Heart left ventricle (tissue), 13 donors: ENCODE data around the gene ATXN1.

Experiments
- POLR2A ChIP-seq, 2 donors: fragments of 450-650 bp; IDR thresholded peaks; one replicate each; pipeline ENCODE4 v1.6.1; 2017; ENCODE audit warnings: antibody characterized with exemption in 2 of 2, mild to moderate bottlenecking in 2 of 2, moderate library complexity in 2 of 2
- TF ChIP-seq, protein P1 (sequence below), 12 donors: fragments of 200-600 bp; sonication (generic) in 4 of 12; IDR thresholded peaks; one replicate each; pipeline versions ENCODE4 v1.5.0 to v1.8.0; 2018 to 2022; ENCODE audit warnings: antibody characterized with exemption in 12 of 12, mild to moderate bottlenecking in 5 of 12
- donor health status: ischemic (EF 13 %, LVEDD 7.1; RV severe dilation, severe dysfunction).
- donor health status: DM: no; HTN: yes; CAD: no.
- donor health status: DM: no; HTN: no; CAD: no.
- donor health status: ischemic (EF 25% LVEDD 6.9; RV normal size, moderate dysfunction).
- donor health status: ischemic (EF 25% LVEDD 5.7; RV mildly dilated, moderate dysfunction).
- donor health status: ischemic (EF 35%, LVEDD 5.7; RV mildly dilated, moderate dysfunction).
- donor health status: nonischemic (EF 11% LVEDD 7.7; RV severe dilation, severe dysfunction).
- donor health status: DM: yes; HTN: yes; CAD: no.
- donor health status: PGD.
- donor health status: ischemic (EF 29% LVEDD 5.4; RV normal size, mild dysfunction).
- donor health status: nonischemic (EF 23%, LVEDD 6.1; RV moderate dilation, normal function).

DNA sequence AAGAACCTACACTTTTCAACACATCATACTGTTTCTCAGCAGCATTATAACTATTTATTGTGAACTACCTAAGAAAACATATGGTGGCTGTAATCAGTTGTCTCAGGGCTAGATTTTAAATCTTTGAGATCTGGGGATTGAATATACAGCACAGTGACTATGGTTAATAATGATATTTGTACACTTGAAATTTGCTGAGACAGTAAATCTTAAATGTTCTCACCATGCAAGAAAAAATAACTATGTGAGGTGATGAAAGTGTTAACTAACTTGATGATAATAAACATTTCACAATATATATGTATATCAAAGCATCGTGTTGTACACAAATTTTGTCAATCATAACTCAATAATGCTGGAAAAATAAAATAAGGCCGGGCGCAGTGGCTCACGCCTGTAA lies 113.8 kb downstream of the ATXN1 start:
- TF ChIP-seq, protein P1, sequence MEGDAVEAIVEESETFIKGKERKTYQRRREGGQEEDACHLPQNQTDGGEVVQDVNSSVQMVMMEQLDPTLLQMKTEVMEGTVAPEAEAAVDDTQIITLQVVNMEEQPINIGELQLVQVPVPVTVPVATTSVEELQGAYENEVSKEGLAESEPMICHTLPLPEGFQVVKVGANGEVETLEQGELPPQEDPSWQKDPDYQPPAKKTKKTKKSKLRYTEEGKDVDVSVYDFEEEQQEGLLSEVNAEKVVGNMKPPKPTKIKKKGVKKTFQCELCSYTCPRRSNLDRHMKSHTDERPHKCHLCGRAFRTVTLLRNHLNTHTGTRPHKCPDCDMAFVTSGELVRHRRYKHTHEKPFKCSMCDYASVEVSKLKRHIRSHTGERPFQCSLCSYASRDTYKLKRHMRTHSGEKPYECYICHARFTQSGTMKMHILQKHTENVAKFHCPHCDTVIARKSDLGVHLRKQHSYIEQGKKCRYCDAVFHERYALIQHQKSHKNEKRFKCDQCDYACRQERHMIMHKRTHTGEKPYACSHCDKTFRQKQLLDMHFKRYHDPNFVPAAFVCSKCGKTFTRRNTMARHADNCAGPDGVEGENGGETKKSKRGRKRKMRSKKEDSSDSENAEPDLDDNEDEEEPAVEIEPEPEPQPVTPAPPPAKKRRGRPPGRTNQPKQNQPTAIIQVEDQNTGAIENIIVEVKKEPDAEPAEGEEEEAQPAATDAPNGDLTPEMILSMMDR (IDR thresholded peaks at IDR 0.05) = no peak
- no peak for TF ChIP-seq POLR2A (IDR thresholded peaks at IDR 0.05)
